HS-27A (cell line): Measurements from ENCODE around the gene C17orf50.

ENCODE experiments used
- DNase-seq: peaks from one replicate; pipeline ENCODE4 v3.0.0-alpha.2; 2012; ENCODE audit warnings: low read depth, missing footprints

C17orf50 gene

GRCh38 chr17:35788477-35789368, 28.0 kb downstream of the C17orf50 start:
- no peak for DNase-seq

GRCh38 chr17:35790841-35791240, 30.2 kb downstream of the C17orf50 start:
- DNase-seq, result no peak

GRCh38 chr17:35791681-35792350, 31.1 kb downstream of the C17orf50 start:
- no peak for DNase-seq

- no peak for DNase-seq
Observed at GRCh38 chr17:35793257-35793656, 32.6 kb downstream of the C17orf50 start.

GRCh38 chr17:35795007-35795870, 34.6 kb downstream of the C17orf50 start, which contains the start of gene MMP28:
Gene MMP28 (minus strand): TSS chr17:35795641. CDS start chr17:35795377, 264 bp downstream.
- no peak for DNase-seq

GRCh38 chr17:35795871-35796265, 35.2 kb downstream of the C17orf50 start:
- no peak for DNase-seq

- DNase-seq, result no peak
Observed at GRCh38 chr17:35796942-35797341, 36.3 kb downstream of the C17orf50 start.

GRCh38 chr17:35797370-35797769, 36.7 kb downstream of the C17orf50 start:
- DNase-seq, result no peak

GRCh38 chr17:35797918-35798317, 37.2 kb downstream of the C17orf50 start:
- no peak for DNase-seq

- no peak for DNase-seq
Observed at GRCh38 chr17:35799942-35800341, 39.3 kb downstream of the C17orf50 start.

- no peak for DNase-seq
Observed at GRCh38 chr17:35801583-35802224, 41.0 kb downstream of the C17orf50 start.

- no peak for DNase-seq
Observed at GRCh38 chr17:35804658-35805192, 44.0 kb downstream of the C17orf50 start.

- no peak for DNase-seq
Observed at GRCh38 chr17:35807371-35808144, 46.9 kb downstream of the C17orf50 start.

GRCh38 chr17:35808240-35808961, 47.7 kb downstream of the C17orf50 start:
- no peak for DNase-seq

GRCh38 chr17:35808962-35809854, 48.5 kb downstream of the C17orf50 start, which contains the start of gene TAF15:
Gene TAF15 (plus strand): TSS chr17:35809484. CDS start chr17:35809570, 86 bp downstream.
- DNase-seq, result peak; percentile 82

GRCh38 chr17:35809855-35810461, 49.3 kb downstream of the C17orf50 start:
- no peak for DNase-seq

GRCh38 chr17:35811759-35812158, 51.1 kb downstream of the C17orf50 start:
- no peak for DNase-seq

GRCh38 chr17:35812456-35812855, 51.8 kb downstream of the C17orf50 start:
- DNase-seq, result no peak
